GM12875 (cell line): ENCODE data around the gene GEMIN7.
A peak's percentile ranks its signal among the peaks of the same experiment; 100 is the strongest.

Experiments used
- H3K4me3 ChIP-seq: one replicate; pipeline ENCODE4 v1.5.1; 2011; ENCODE audit warnings: low read depth, low read length, control low read depth
- TF ChIP-seq, protein P1 (sequence below): IDR thresholded peaks from 2 replicates; pipeline ENCODE4 v1.5.1; 2011; ENCODE audit warnings: low read depth, mild to moderate bottlenecking, control low read depth, inconsistent platforms, low read length, moderate library complexity, borderline replicate concordance; ENCODE audit not compliant: insufficient read depth

GEMIN7 gene

GRCh38 chr19:45051929-45052579 lies 27.0 kb upstream of the GEMIN7 start:
- TF ChIP-seq, protein P1, sequence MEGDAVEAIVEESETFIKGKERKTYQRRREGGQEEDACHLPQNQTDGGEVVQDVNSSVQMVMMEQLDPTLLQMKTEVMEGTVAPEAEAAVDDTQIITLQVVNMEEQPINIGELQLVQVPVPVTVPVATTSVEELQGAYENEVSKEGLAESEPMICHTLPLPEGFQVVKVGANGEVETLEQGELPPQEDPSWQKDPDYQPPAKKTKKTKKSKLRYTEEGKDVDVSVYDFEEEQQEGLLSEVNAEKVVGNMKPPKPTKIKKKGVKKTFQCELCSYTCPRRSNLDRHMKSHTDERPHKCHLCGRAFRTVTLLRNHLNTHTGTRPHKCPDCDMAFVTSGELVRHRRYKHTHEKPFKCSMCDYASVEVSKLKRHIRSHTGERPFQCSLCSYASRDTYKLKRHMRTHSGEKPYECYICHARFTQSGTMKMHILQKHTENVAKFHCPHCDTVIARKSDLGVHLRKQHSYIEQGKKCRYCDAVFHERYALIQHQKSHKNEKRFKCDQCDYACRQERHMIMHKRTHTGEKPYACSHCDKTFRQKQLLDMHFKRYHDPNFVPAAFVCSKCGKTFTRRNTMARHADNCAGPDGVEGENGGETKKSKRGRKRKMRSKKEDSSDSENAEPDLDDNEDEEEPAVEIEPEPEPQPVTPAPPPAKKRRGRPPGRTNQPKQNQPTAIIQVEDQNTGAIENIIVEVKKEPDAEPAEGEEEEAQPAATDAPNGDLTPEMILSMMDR = no peak
- no peak overlapping the region for H3K4me3 ChIP-seq

DNA sequence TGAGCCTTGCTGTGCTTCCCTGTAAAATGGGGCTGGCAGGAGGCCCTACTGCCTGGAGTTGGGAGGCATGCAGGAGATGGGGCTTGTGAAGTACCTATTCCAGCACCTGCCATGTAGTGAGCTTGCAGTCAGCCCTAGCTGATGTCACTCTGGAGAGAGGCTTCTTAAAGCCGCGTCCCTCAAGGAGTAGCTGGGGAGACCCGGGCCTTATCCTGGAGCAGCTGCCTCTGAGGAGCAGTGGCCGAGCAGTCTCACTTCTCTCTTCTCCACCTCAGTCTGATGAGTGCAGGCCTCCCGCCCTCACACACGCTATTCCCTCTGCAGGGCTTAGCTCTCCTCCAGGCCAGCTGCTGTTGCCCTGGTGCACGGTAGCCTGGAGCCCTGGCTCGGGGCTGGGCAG lies 22.2 kb upstream of the GEMIN7 start:
- H3K4me3 ChIP-seq = no peak overlapping the region

GRCh38 chr19:45057444-45057843 lies 21.6 kb upstream of the GEMIN7 start:
- TF ChIP-seq, protein P1 = no peak
- H3K4me3 ChIP-seq = no peak overlapping the region

More for the DNA sequence above, 22.2 kb upstream of the GEMIN7 start:
- TF ChIP-seq, protein P1 = no peak

GRCh38 chr19:45058622-45059159 lies 20.4 kb upstream of the GEMIN7 start:
- TF ChIP-seq, protein P1 = no peak
- H3K4me3 ChIP-seq = no peak overlapping the region

DNA sequence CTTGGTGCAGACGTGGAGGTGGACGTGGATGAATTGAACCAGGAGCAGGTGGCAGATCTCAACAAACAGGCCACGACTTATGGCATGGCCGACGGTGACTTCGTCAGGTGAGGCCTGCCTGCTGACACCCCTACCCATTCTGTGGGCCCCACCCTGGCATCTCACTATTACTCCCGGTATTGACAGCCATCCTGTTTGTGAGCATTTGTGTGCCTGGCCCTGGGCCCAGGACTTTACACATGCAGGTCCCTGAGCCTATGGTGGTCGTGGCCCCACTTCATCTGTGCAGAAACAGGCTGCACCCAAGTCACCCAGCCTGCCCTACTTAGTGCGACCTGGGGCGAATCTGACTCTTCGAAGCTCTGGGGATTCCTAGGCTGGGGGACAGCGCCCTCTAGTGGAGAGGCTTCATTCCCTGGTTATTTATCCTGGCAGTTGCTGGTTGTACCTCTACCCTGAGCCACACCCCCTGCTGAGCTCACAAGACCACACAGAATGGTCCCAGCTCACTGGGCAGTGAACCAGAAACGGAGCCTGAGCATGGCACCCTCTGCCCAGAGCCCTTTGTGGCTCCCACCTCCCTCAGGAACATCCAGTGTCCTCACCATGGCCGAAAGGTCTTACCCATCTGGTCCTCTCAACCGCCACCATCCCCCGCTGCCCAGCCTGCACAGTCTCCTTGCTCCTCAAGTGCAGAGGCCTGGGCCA lies 19.6 kb upstream of the GEMIN7 start:
- no peak overlapping the region for H3K4me3 ChIP-seq
- TF ChIP-seq, protein P1 = peak; percentile 89

DNA sequence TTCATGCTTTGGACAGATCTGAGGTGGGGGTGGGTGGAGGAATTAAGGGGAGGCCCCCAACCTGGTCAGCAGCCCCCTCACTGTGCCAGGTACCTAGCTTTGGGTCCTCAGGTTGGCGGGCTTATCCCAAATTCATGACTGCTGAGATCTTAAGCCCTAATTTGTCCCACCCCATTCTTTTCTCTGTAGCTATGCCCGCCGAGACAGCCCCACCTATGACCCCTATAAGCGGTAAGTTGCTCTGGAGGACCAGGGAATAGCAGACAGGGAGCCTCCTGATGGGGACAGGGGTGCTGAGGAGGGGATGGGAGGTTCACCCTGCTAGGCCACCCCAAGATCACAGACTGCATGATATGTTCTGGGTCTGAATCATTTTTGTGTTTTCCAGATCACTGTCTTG lies 17.1 kb upstream of the GEMIN7 start:
- H3K4me3 ChIP-seq = no peak overlapping the region
- TF ChIP-seq, protein P1 = no peak
